Skeletal muscle satellite cell (primary cell): ENCODE measurements around the gene LAMA4.
A peak's percentile ranks its signal among the peaks of the same experiment; 100 is the strongest.

Source experiments
- H3K27me3 ChIP-seq: 2 replicates; pipeline ENCODE4 v1.7.0; 2013; ENCODE audit warnings: low read length; ENCODE audit not compliant: control insufficient read depth, insufficient read depth
- H3K36me3 ChIP-seq: 2 replicates; pipeline ENCODE4 v1.7.0; 2013; ENCODE audit warnings: mild to moderate bottlenecking, control low read depth, low read length; ENCODE audit not compliant: insufficient read depth
- H3K4me1 ChIP-seq: 2 replicates; pipeline ENCODE4 v1.7.0; 2013; ENCODE audit warnings: low read length; ENCODE audit not compliant: control insufficient read depth, insufficient read depth
- H3K4me2 ChIP-seq: 2 replicates; pipeline ENCODE4 v1.7.0; 2013; ENCODE audit warnings: mild to moderate bottlenecking, low read length
- H3K4me3 ChIP-seq: 2 replicates; pipeline ENCODE4 v1.7.0; 2013; ENCODE audit warnings: low read length
- H3K9ac ChIP-seq: 2 replicates; pipeline ENCODE4 v1.7.0; 2013; ENCODE audit warnings: mild to moderate bottlenecking, low read depth, low read length, moderate library complexity
- H3K9me3 ChIP-seq: replicated peaks from 2 replicates; pipeline ENCODE4 v1.7.0; 2013; ENCODE audit warnings: mild to moderate bottlenecking, control low read depth, low read length

LAMA4 gene

GRCh38 chr6:112096901-112097300, 157.5 kb downstream of the LAMA4 start:
- no peak overlapping the region for H3K9ac ChIP-seq
- H3K4me3 ChIP-seq, result no peak overlapping the region
- no peaks in the 10 kb centered on the region for H3K4me1 ChIP-seq
- peaks cover 9% of the 10 kb centered on the region for H3K36me3 ChIP-seq
- no peak overlapping the region for H3K4me2 ChIP-seq
- H3K27me3 ChIP-seq, result no peaks in the 10 kb centered on the region
- no peaks in the 10 kb centered on the region for H3K9me3 ChIP-seq

GRCh38 chr6:112087916-112088315, 166.5 kb downstream of the LAMA4 start:
- peak overlapping the region; percentile 92 for H3K4me2 ChIP-seq
- H3K9me3 ChIP-seq, result no peaks in the 10 kb centered on the region
- H3K27me3 ChIP-seq, result no peaks in the 10 kb centered on the region
- H3K4me1 ChIP-seq, result peaks cover 4% of the 10 kb centered on the region
- peak overlapping the region; percentile 86 for H3K9ac ChIP-seq
- H3K4me3 ChIP-seq, result peak overlapping the region; percentile 98
- peaks cover 8% of the 10 kb centered on the region for H3K36me3 ChIP-seq

DNA sequence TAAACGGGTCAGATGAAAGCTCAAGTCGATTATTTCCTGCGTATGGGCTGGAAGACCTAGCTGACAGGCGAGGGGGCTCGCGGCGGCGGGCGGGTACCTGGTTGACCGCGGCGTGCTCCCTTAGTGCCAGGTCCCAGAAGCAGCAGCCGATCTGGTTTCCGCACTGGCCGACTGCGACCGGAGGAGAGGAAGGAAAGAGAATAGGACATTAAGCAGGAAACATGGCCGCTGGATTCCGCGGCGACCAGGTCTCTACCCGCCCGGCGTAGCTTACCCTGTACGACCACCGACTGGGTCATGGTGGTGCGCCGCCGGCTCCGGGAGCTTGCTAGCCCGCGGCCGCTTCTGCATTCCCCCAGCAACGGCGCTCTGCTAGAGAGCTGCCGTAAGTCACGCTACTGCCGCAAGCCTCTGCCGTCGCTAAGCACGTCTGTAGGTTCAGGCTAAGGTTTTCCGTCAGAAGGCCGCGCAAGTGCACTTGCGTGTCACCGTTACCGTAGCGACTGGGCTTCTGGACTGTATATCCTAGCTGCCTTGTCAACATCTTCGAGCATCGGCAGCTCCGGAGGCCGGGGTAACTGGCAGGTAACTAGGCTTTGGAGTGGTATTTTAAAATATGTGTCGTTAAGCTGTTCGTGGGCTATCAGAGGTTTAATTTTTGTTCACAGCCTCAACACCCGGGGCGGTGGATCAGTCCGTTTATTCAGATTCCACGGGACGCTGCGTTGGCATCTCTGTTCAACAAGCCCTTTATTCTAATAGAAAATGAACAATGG, 167.0 kb downstream of the LAMA4 start, which contains the start of the genes FAM229B and TUBE1:
Gene FAM229B (plus strand): TSS at position 456 of the 776 bp plus-strand sequence. CDS start 11,693 bp downstream, outside the sequence.
Gene TUBE1 (minus strand): TSS at position 347 of the 776 bp plus-strand sequence. CDS start 48 bp downstream, at position 299.
- no peaks in the 10 kb centered on the region for H3K9me3 ChIP-seq
- H3K27me3 ChIP-seq, result no peaks in the 10 kb centered on the region
- H3K4me1 ChIP-seq, result peaks cover 4% of the 10 kb centered on the region
- H3K4me2 ChIP-seq, result peak within 1 kb of the TSS; percentile 92
- H3K9ac ChIP-seq, result peak within 1 kb of the TSS; percentile 86
- H3K4me3 ChIP-seq, result peak within 1 kb of the TSS; percentile 98
- peaks cover 8% of the 10 kb centered on the region for H3K36me3 ChIP-seq

DNA sequence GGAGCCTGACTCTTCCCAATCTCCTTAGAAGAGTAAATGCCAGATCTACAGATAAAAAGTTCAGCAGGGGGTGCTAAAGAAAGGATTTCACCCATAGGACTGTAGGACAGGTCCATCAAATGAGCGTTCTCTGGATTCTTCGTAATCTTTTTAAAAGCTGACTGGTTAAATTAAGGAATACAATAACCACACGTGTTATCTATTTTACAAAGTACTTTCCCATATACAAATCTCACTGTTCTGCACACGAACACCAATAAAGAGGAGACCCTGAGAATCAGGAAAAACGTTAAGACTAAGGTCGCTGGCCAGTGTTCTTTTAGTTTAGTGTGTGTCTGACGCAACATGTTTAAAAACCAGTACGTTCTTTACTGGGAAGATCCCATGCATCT, 167.6 kb downstream of the LAMA4 start:
- H3K4me2 ChIP-seq, result peak overlapping the region; percentile 92
- H3K27me3 ChIP-seq, result no peaks in the 10 kb centered on the region
- peaks cover 8% of the 10 kb centered on the region for H3K36me3 ChIP-seq
- peak overlapping the region; percentile 86 for H3K9ac ChIP-seq
- H3K4me3 ChIP-seq, result peak overlapping the region; percentile 98
- H3K4me1 ChIP-seq, result peaks cover 4% of the 10 kb centered on the region
- no peaks in the 10 kb centered on the region for H3K9me3 ChIP-seq

DNA sequence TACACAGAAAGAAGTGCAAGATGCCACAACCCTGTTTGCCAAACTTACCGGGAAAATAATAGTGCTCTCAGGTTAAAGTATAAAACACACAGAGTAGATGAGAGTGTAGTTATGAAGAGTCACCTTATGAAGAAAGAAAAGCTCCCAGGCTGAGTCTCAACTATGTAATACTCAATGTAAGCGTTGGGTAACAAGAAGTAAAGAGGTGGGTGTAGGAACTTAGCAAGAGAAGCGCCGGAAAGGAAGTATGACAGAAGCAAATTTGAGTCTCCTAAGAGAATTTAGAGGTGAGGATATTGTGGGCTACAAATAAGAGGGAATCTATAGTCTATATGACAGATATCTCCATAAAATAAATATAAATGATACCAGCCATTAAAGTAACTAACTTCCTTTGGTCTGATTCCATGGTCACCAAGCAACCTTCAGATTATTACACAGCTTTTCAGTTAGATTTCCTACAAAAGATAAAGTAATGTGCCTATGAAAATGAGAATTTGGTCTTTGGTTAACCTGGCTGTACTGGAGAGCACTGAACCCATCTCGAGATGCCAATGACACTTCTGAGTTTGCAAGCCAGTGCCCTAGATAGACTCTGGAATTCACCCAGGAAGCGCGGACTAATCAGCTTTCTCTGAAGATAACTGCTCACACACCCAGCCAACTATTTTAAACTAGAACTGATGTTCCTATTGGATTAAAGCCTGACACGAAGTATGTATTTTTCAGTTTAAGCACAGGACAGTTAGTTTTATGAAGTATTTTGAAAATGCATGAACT, 168.9 kb downstream of the LAMA4 start:
- Histone ChIP-seq H3K27me3 (no peaks in the 10 kb centered on the region), H3K9ac (no peak overlapping the region), H3K4me1 (peaks cover 4% of the 10 kb centered on the region), H3K4me2 (no peak overlapping the region), H3K4me3 (no peak overlapping the region), H3K36me3 (peaks cover 13% of the 10 kb centered on the region), H3K9me3 (no peaks in the 10 kb centered on the region)

DNA sequence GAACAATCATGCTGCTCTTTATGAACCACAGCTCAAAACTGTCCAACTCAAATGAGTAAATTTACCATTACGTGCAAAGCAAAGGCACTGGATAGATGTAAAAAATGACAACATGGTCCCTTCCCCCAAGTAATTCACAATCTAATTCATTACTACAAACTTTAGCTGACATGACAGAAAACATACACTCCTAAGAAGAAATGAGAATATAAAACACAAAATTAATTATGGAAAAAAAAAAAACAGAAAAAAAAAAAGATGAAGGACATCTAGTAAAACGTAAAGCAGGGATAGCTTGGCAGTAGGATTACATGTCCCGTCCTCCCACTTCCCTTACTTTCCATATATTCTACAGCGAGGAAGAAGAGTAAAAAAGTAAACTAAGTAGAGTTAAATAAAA, 172.8 kb downstream of the LAMA4 start:
- peaks cover 17% of the 10 kb centered on the region for H3K36me3 ChIP-seq
- no peaks in the 10 kb centered on the region for H3K27me3 ChIP-seq
- no peak overlapping the region for H3K4me3 ChIP-seq
- H3K9me3 ChIP-seq, result no peaks in the 10 kb centered on the region
- peaks cover 4% of the 10 kb centered on the region for H3K4me1 ChIP-seq
- no peak overlapping the region for H3K4me2 ChIP-seq
- H3K9ac ChIP-seq, result no peak overlapping the region

- Histone ChIP-seq H3K36me3 (peaks cover under 1% of the 10 kb centered on the region), H3K4me2 (no peak overlapping the region), H3K9ac (no peak overlapping the region), H3K27me3 (no peaks in the 10 kb centered on the region), H3K4me3 (no peak overlapping the region), H3K4me1 (no peaks in the 10 kb centered on the region), H3K9me3 (no peaks in the 10 kb centered on the region)
These were observed 187.8 kb downstream of the LAMA4 start for GRCh38 chr6:112066606-112067005.

DNA sequence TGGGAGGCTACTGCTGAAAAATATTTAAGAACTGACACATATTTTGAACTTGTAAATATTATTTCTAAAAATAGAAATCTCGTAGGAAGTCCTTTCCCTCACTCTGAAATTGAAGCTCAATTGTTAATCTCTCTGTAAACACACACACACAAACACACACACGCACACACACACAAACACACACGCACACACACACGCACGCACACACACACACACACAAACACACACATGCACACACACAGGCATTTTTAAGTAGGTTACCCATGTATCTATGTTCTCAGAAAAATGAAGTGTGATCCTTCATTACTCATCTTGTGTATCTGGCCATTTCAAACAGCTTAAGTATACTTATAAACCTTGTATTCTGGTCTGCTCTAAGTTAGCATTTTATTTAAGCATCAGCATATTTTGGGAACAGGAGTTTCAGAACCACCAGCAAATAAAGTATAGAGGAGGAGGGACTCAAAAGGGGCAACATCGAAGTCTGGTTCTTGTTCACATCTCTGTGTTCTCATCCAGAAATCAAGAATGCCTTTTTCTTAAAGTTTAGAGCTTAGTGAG, 188.9 kb downstream of the LAMA4 start:
- no peaks in the 10 kb centered on the region for H3K36me3 ChIP-seq
- H3K4me2 ChIP-seq, result no peak overlapping the region
- H3K4me3 ChIP-seq, result no peak overlapping the region
- no peaks in the 10 kb centered on the region for H3K9me3 ChIP-seq
- H3K4me1 ChIP-seq, result no peaks in the 10 kb centered on the region
- H3K9ac ChIP-seq, result no peak overlapping the region
- no peaks in the 10 kb centered on the region for H3K27me3 ChIP-seq

DNA sequence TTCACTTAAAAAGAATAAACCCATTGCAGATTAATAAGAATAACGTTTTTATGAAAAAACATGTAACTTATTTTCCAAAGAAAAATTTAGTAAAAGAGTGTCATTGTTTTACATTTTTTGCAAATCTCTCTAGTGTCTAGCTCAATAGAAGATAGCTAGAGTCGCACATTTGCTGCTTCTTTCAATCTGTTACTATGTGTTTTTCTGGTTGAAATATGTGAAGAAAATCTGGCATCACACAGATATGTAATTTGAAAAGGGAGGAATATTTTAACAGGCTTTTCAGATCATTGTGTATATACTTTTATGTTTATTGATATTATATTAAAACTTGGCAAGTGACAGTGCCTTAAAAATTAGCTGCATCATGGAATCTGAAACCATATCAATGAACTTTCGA, 191.4 kb downstream of the LAMA4 start:
- H3K4me3 ChIP-seq, result no peak overlapping the region

GRCh38 chr6:112061605-112062004, 192.8 kb downstream of the LAMA4 start:
- Histone ChIP-seq H3K36me3 (no peaks in the 10 kb centered on the region), H3K4me1 (no peaks in the 10 kb centered on the region), H3K4me2 (no peak overlapping the region), H3K9ac (no peak overlapping the region), H3K27me3 (peaks cover 6% of the 10 kb centered on the region), H3K4me3 (no peak overlapping the region), H3K9me3 (no peaks in the 10 kb centered on the region)

More for the DNA sequence above, 191.4 kb downstream of the LAMA4 start:
- Histone ChIP-seq H3K36me3 (no peaks in the 10 kb centered on the region), H3K4me1 (no peaks in the 10 kb centered on the region), H3K9ac (no peak overlapping the region), H3K27me3 (peaks cover 5% of the 10 kb centered on the region), H3K9me3 (no peaks in the 10 kb centered on the region), H3K4me2 (no peak overlapping the region)
